C4-2B (cell line): ENCODE data around the gene CHRNA3.

Source experiments
- ZFX ChIP-seq: fragments of 450-650 bp; IDR thresholded peaks from 2 replicates; pipeline ENCODE4 v1.6.1; 2017
- TF ChIP-seq, protein P1 (sequence below): fragments of 450-650 bp; conservative IDR thresholded peaks from 2 replicates; pipeline ENCODE4 v1.5.1; 2017; ENCODE audit warnings: mild to moderate bottlenecking

DNA sequence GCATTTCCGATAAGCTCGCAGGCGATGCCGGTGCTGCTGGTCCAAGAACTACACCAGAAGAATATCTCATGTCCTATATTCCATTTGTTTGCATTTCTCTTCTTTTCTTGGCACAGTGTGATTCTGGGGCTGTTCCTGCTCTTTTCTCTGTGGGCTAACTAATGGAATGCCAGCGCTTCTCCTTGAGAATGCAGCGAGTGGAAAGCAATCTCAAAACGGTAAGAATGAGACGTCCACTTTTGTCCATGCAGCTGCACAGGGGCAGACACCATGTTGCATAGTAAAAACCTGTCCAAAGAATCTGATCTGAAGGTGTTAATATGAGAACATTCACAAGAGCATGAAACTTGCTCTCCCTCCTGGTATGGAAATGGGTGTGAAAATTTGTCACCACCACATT is 6.6 kb upstream of the CHRNA3 start:
- TF ChIP-seq, protein P1, sequence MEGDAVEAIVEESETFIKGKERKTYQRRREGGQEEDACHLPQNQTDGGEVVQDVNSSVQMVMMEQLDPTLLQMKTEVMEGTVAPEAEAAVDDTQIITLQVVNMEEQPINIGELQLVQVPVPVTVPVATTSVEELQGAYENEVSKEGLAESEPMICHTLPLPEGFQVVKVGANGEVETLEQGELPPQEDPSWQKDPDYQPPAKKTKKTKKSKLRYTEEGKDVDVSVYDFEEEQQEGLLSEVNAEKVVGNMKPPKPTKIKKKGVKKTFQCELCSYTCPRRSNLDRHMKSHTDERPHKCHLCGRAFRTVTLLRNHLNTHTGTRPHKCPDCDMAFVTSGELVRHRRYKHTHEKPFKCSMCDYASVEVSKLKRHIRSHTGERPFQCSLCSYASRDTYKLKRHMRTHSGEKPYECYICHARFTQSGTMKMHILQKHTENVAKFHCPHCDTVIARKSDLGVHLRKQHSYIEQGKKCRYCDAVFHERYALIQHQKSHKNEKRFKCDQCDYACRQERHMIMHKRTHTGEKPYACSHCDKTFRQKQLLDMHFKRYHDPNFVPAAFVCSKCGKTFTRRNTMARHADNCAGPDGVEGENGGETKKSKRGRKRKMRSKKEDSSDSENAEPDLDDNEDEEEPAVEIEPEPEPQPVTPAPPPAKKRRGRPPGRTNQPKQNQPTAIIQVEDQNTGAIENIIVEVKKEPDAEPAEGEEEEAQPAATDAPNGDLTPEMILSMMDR, result no peak
- TF ChIP-seq ZFX, result no peak
